NCI-H2107 treated with DMSO at 0.1 percent for 48 hours (cell line): Measurements from ENCODE around the gene FAM98A.

Experiments
- DNase-seq: peaks from one replicate; lab custom pipeline; 2025; ENCODE audit not compliant: unreplicated experiment; lab: John Stamatoyannopoulos, UW

FAM98A gene

GRCh38 chr2:33598561-33599174 is 431 bp downstream of the FAM98A start:
- DNase-seq, result peak; percentile 41

- DNase-seq, result no peak
Observed at GRCh38 chr2:33597026-33597425, 2.1 kb downstream of the FAM98A start.

- DNase-seq, result no peak
Observed at GRCh38 chr2:33595385-33595784, 3.7 kb downstream of the FAM98A start.

- DNase-seq, result no peak
Observed at GRCh38 chr2:33589444-33589843, 9.7 kb downstream of the FAM98A start.

GRCh38 chr2:33588232-33588631 is 10.9 kb downstream of the FAM98A start:
- DNase-seq, result no peak

GRCh38 chr2:33586766-33587165 is 12.3 kb downstream of the FAM98A start:
- DNase-seq, result no peak

GRCh38 chr2:33583194-33583938 is 15.7 kb downstream of the FAM98A start:
- no peak for DNase-seq

- DNase-seq, result no peak
Observed at GRCh38 chr2:33581872-33582271, 17.2 kb downstream of the FAM98A start.

- no peak for DNase-seq
Observed at GRCh38 chr2:33579227-33579626, 19.9 kb downstream of the FAM98A start.

- DNase-seq, result no peak
Observed at GRCh38 chr2:33577668-33578067, 21.4 kb downstream of the FAM98A start.

GRCh38 chr2:33577084-33577483 is 22.0 kb downstream of the FAM98A start:
- no peak for DNase-seq

- DNase-seq, result no peak
Observed at GRCh38 chr2:33573657-33574056, 25.4 kb downstream of the FAM98A start.

- no peak for DNase-seq
Observed at GRCh38 chr2:33570681-33571080, 28.4 kb downstream of the FAM98A start.

GRCh38 chr2:33561872-33562271 is 37.2 kb downstream of the FAM98A start:
- DNase-seq, result no peak

GRCh38 chr2:33560017-33560416 is 39.1 kb downstream of the FAM98A start:
- DNase-seq, result no peak

- no peak for DNase-seq
Observed at GRCh38 chr2:33559328-33559727, 39.8 kb downstream of the FAM98A start.

- DNase-seq, result no peak
Observed at GRCh38 chr2:33555681-33556080, 43.4 kb downstream of the FAM98A start.

GRCh38 chr2:33552758-33553461 is 46.2 kb downstream of the FAM98A start:
- DNase-seq, result no peak

- no peak for DNase-seq
Observed at GRCh38 chr2:33550206-33550605, 48.9 kb downstream of the FAM98A start.

GRCh38 chr2:33541243-33541642 is 57.9 kb downstream of the FAM98A start:
- no peak for DNase-seq

GRCh38 chr2:33535421-33535820 is 63.7 kb downstream of the FAM98A start:
- DNase-seq, result no peak
